H1 (cell line): ENCODE data around the gene TCIRG1.

ENCODE experiments used
- BACH1 ChIP-seq: IDR thresholded peaks from 2 replicates; pipeline ENCODE4 v1.6.1; 2012; ENCODE audit warnings: low read length, improper control_type of control experiment
- CHD1 ChIP-seq: IDR thresholded peaks from 2 replicates; pipeline ENCODE4 v1.6.1; 2012; ENCODE audit warnings: low read depth, low read length, improper control_type of control experiment
- EZH2 ChIP-seq: fragments of 200-600 bp; sonication (generic); IDR thresholded peaks from 2 replicates; pipeline ENCODE4 v1.7.1; 2012; ENCODE audit warnings: low read depth, mild to moderate bottlenecking, moderate library complexity, low read length, inconsistent platforms; ENCODE audit not compliant: severe bottlenecking
- FOSL1 ChIP-seq: IDR thresholded peaks from 2 replicates; pipeline ENCODE4 v1.6.1; 2011; ENCODE audit warnings: mild to moderate bottlenecking, low read depth, low read length, moderate library complexity; ENCODE audit not compliant: insufficient read depth
- HDAC6 ChIP-seq: IDR thresholded peaks from one replicate; pipeline ENCODE4 v1.7.1; 2012; ENCODE audit warnings: low read depth, mild to moderate bottlenecking, inconsistent platforms, low read length, moderate library complexity
- JUND ChIP-seq: IDR thresholded peaks from 2 replicates; pipeline ENCODE4 v1.6.1; 2011; ENCODE audit warnings: mild to moderate bottlenecking, improper control_type of control experiment, low read length
- KDM5A ChIP-seq: fragments of 200-600 bp; IDR thresholded peaks from 2 replicates; pipeline ENCODE4 v1.7.1; 2012; ENCODE audit warnings: mild to moderate bottlenecking, low read length, inconsistent platforms, mixed read lengths
- NRF1 ChIP-seq: IDR thresholded peaks from 2 replicates; pipeline ENCODE4 v1.6.1; 2011; ENCODE audit warnings: mild to moderate bottlenecking, low read depth, low read length, improper control_type of control experiment
- POLR2A ChIP-seq, 2 experiments: IDR thresholded peaks; 1 replicate in 1 of 2; 2 replicates in 1 of 2; pipeline ENCODE4 v1.6.1; 2011; ENCODE audit warnings: low read depth in 2 of 2, low read length in 2 of 2, mild to moderate bottlenecking in 2 of 2; ENCODE audit errors: control extremely low read depth in 1 of 2
- RAD21 ChIP-seq, 2 experiments: IDR thresholded peaks in 1 of 2; conservative IDR thresholded peaks in 1 of 2; 2 replicates each; pipeline ENCODE4 v1.6.1; 2011; ENCODE audit warnings: low read depth in 2 of 2, low read length in 2 of 2, improper control_type of control experiment in 1 of 2, inconsistent platforms in 1 of 2, mild to moderate bottlenecking in 1 of 2, moderate library complexity in 1 of 2
- RFX5 ChIP-seq: IDR thresholded peaks from 2 replicates; pipeline ENCODE4 v1.6.1; 2011; ENCODE audit warnings: low read depth, low read length, improper control_type of control experiment, borderline replicate concordance
- SUZ12 ChIP-seq: fragments of 200-600 bp; sonication (generic); IDR thresholded peaks from 2 replicates; pipeline ENCODE4 v1.6.1; 2012; ENCODE audit warnings: mild to moderate bottlenecking, inconsistent platforms, low read length, moderate library complexity, mixed read lengths
- TF ChIP-seq, protein P1 (sequence below), 3 experiments: IDR thresholded peaks; 1 replicate in 2 of 3; 2 replicates in 1 of 3; pipeline versions ENCODE4 v1.5.1 to v1.6.1; 2011; ENCODE audit warnings: low read length in 3 of 3, mild to moderate bottlenecking in 3 of 3, inconsistent platforms in 2 of 3, low read depth in 1 of 3, moderate library complexity in 1 of 3; ENCODE audit not compliant: insufficient read depth in 1 of 3; ENCODE audit errors: control extremely low read depth in 1 of 3

DNA sequence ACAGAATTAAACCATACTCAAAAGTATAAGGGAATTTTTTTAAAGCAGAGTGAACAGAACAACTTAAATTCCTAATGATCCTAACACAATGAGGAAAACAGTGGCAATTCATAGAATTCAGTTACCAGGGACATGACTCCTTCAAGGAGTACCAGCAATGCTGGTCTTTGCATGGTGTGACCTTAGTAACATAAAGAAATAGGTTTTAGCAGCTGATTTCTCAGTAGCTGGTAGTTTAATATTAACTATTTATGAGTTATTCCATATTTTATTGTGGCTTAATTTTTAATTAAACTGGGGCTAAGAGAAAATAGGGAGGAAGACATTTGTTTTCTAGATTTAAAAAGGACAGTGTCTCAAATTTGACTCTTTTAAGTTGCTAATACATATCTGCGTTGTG is 51.5 kb downstream of the TCIRG1 start:
- TF ChIP-seq, protein P1, sequence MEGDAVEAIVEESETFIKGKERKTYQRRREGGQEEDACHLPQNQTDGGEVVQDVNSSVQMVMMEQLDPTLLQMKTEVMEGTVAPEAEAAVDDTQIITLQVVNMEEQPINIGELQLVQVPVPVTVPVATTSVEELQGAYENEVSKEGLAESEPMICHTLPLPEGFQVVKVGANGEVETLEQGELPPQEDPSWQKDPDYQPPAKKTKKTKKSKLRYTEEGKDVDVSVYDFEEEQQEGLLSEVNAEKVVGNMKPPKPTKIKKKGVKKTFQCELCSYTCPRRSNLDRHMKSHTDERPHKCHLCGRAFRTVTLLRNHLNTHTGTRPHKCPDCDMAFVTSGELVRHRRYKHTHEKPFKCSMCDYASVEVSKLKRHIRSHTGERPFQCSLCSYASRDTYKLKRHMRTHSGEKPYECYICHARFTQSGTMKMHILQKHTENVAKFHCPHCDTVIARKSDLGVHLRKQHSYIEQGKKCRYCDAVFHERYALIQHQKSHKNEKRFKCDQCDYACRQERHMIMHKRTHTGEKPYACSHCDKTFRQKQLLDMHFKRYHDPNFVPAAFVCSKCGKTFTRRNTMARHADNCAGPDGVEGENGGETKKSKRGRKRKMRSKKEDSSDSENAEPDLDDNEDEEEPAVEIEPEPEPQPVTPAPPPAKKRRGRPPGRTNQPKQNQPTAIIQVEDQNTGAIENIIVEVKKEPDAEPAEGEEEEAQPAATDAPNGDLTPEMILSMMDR (IDR thresholded peaks at IDR 0.05; ENCODE audit: control extremely low read depth in 1 of 3, insufficient read depth in 1 of 3, low read depth in 1 of 3, low read length in 3 of 3) = no peak
- TF ChIP-seq FOSL1 = no peak
- TF ChIP-seq POLR2A (IDR thresholded peaks at IDR 0.05; ENCODE audit: control extremely low read depth in 1 of 2, low read depth in 2 of 2, low read length in 2 of 2) = no peak
- no peak for TF ChIP-seq JUND
- no peak for TF ChIP-seq CHD1
- TF ChIP-seq RAD21 (IDR thresholded peaks at IDR 0.05 in 1 of 2, conservative IDR thresholded peaks at IDR 0.05 in 1 of 2; ENCODE audit: low read depth in 2 of 2, low read length in 2 of 2) = no peak
- no peak for TF ChIP-seq HDAC6
- TF ChIP-seq RFX5 = no peak
- no peak for TF ChIP-seq KDM5A
- TF ChIP-seq SUZ12 = no peak
- TF ChIP-seq EZH2 = no peak
- no peak for TF ChIP-seq BACH1
- TF ChIP-seq NRF1 = no peak
